T1000 (cell line): ENCODE data around the gene DKK1.

Experiments
- DNase-seq: peaks from one replicate; lab custom pipeline; 2025; ENCODE audit warnings: mixed read lengths; lab: John Stamatoyannopoulos, UW

Gene DKK1, protein sequence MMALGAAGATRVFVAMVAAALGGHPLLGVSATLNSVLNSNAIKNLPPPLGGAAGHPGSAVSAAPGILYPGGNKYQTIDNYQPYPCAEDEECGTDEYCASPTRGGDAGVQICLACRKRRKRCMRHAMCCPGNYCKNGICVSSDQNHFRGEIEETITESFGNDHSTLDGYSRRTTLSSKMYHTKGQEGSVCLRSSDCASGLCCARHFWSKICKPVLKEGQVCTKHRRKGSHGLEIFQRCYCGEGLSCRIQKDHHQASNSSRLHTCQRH

GRCh38 chr10:52313933-52314821, at the start of gene DKK1:
TSS of gene DKK1 (plus strand) at chr10:52314281. CDS start at chr10:52314435, 154 bp downstream.
- DNase-seq = peak; percentile 93

DNA sequence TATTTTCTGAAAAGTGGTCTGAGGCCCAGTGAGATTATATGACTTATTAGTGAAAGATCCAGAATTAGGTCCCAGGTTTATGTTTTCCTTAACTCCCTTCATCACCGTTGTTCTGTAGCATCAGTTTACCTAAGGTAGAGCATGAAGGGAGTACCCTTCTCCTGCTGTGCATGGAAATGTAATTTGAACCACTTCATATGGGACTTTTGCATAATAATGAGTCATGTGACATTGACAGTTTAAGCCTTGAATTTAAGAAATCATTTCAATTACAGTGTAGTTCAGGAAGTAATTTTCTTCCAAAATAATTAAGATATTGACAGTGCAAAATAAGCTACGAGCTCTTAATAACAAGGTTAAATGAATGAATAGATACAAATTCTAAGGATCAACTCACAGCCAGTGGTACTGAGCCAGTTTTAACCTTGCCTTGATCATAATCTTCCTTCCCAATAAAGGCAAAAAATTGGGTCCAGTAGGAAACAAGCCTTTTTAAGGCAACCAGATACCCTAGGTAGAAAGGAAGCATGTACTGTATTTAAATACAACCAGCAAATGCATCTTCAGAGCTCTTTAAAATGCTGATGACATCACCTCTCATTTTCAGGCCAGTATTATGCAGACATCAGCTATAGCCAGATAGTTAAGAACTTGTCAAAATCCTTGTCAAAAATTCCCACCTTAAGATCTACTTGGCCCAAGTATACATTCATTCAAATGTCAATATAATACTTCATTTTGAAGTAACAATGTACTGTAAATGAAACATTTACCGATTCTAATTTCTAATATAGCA, 48.8 kb upstream of the DKK1 start:
- DNase-seq = no peak

DNA sequence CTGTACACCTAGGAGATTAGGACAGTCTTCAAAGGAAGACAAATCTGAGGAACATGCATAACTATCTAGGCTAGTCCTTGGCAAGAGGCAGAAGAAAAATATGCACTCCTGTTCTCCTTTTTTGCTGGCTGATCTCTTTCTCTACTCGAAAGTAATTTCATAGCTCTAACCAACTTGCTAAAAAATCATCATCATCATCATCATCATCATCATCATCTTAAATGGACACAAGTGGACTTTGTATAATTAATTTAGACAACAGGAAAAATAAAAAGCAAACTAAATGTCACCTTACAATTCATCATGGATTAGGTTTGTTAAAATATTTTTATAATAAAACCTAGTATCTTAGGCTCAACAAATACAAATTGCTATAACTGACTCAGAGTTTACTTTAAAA, 47.2 kb upstream of the DKK1 start:
- DNase-seq = no peak

- no peak for DNase-seq
These were observed 45.3 kb upstream of the DKK1 start for GRCh38 chr10:52268790-52269189.

DNA sequence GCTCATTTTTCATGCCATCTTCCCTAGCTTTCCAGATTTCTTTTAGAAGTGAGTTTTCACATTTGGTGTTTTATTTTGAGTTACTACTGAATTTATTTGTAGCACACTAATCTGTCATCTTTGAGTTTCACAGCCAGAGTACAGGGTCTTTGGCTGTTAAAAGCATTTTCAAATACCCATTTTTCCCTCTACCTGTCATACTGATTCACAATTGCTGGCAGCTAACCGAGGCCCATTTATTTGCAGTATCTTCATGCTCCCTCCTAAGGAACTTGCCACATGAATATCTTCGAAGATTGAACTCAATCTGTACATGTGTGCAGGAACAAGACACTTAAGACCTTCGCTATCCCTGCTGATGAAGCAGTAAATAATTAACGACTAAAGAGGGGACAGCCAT, 44.8 kb upstream of the DKK1 start:
- no peak for DNase-seq

- no peak for DNase-seq
These were observed 37.9 kb upstream of the DKK1 start for GRCh38 chr10:52276163-52276562.

DNA sequence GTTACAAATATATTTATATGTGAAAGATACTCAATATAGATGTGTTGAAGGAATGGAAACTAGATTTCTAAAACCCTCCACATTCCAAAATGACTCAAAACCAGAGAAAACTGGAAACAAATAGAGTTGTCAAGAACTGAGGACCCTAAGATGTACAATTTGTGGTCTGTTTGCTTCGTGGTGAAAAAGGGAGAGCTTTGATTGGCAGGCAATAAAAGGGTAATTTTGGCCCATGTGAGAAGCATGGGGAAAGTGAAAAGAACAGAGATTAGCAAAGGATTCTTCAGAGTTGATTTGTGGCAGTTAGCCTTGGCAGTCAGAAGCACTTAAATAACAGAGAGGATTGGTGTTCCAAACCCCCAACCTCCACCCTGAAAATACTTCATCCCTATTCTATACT, 37.1 kb upstream of the DKK1 start:
- no peak for DNase-seq

DNA sequence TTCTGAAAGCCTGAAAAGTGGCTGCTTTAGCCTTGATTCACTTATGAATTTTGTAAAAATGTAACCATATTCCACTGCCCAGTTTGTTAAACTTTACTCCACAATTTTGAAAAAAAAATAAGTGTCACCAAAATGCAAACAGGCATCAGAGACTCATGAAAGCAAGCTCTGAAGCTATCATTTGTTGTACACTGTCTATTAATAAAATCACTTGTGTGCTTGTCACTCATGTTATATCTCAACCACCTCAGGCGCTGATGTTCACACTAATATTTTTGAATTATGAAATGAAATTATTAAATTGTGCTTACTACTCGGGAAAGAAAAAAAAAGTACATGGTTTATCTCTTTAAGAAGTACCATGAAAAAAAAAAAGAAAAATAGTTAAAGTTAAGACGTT, 34.5 kb upstream of the DKK1 start:
- DNase-seq = no peak

- DNase-seq = no peak
These were observed 34.0 kb upstream of the DKK1 start for GRCh38 chr10:52280051-52280450.

DNA sequence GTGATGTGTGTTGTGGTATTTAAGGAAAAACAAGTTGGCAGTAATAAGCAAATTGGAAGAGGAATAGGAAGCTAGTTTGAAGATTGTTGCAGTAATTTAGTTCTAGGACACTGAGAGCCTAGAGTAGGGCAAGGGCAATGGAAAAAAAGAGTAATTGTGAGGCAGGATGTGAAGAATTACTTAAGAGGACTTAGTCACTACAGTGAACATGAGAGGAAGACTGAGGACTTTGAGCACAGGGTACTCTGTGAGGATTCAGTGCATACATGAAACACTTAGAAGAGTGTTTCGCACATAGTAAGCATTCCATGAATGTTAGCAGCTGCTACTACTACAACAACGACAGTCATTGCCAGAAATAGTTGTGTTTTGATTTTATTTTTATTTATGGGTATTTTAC, 30.9 kb upstream of the DKK1 start:
- no peak for DNase-seq

- no peak for DNase-seq
These were observed 29.6 kb upstream of the DKK1 start for GRCh38 chr10:52284416-52285013.

DNA sequence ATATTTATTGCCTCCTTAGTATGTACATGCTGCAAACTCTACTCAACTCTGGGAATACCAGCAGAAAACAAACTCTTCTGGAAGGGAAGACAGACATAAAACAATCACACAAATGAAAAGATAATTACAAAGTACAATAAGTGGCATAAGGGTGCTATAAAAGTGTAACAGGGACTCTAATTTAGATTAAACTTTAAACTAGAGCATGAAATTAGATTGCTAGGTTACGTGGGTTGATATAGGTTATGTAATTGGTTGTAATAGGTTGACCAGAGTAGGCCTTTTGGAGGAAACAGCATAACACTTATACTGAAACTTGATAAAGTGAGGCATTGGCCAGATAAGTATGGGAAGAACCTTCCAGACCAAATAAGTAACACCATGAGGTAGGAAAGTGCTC, 26.2 kb upstream of the DKK1 start:
- no peak for DNase-seq

- DNase-seq = no peak
These were observed 16.3 kb upstream of the DKK1 start for GRCh38 chr10:52297747-52298146.

DNA sequence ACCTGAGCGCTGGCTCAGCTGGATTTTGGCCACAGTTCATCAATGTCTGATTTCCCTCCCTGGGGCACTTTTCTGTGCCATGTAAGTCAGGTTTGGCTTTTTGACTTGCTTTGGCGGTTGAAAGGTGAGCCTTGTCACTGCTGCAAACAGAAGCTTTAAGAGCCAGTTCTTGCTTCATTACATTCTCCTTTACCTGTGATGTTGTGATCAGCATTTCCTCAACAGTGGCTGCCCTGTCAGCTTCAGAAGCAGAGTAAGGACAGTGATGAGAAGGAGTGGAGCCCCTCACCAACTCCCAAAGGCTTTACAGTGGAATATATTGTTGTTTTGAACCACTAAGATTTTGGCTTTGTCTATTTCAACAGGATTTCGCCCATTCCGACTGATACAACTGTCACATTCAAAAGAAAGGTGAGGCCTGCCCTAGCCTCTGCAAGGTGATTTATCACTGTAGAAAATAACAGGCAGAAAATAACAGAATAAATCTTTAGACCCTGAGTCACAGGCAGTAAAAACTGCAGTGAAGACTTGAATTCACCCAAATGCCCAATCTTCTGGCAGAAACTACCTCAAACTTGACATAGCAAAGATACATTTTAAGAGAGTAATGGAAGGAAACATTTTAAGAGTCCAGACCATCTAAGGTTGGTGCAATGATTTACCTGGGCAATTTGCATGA, 13.3 kb upstream of the DKK1 start:
- DNase-seq = no peak

GRCh38 chr10:52308251-52309031, 5.6 kb upstream of the DKK1 start:
- no peak for DNase-seq

GRCh38 chr10:52312942-52313255, 1.2 kb upstream of the DKK1 start:
- no peak for DNase-seq

- DNase-seq = no peak
These were observed 687 bp upstream of the DKK1 start for GRCh38 chr10:52313256-52313932.

- DNase-seq = no peak
These were observed 906 bp downstream of the DKK1 start for GRCh38 chr10:52314822-52315552.

DNA sequence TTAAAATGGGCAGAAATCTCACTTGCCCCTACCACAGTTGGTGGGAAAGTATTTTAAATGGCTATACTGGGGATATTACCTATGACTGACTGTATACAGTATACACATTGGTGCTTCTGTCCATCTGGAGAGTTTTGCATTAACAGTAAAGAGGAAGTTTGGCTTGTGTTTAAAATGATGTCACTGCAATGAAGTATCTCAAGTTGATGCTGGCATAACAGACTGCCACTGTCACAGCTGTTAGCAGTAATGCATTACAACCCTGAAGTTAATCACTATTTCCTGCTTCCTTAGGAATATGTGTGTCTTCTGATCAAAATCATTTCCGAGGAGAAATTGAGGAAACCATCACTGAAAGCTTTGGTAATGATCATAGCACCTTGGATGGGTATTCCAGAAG, 1.9 kb downstream of the DKK1 start:
- DNase-seq = no peak

- DNase-seq = no peak
These were observed 2.4 kb downstream of the DKK1 start for GRCh38 chr10:52316500-52316899.
